ENCODE results near the gene NUP37. TPM values are rescaled to one million over a fixed set of nuclear protein-coding genes. Genes with fewer than 3 reads are reported as not detected.

The NUP37 gene
- total RNA-seq, 4 donors from 2014 or later = 10.8 to 19.9 (median 15.2) TPM

DNA sequence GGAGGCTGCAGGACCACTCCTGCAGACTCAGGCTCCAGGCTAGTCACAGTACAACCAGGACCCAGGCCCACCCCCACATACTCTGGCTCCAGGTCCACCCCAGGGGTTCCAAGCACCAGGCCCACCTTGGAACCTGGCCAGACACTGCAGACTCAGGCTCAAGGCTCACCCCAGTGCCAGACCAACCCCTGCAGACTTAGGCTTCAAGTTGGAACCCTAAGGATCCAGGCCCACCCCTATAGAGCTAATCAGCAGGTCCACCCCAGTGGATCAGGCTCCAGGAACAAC is 66.9 kb downstream of the NUP37 start:
- Histone ChIP-seq H3K27ac (no peak overlapping the region), H3K36me3 (peaks cover 0 to 92% (median 6%) of the 10 kb centered on the region in 3 donors), H3K4me1 (no peaks in the 10 kb centered on the region), H3K27me3 (no peaks in the 10 kb centered on the region), H3K9me3 (no peaks in the 10 kb centered on the region), H3K4me3 (no peak overlapping the region)
- DNase-seq (ENCODE audit: low spot score in 2 of 2) = no peak
- TF ChIP-seq POLR2A (IDR thresholded peaks at IDR 0.05) (no peak), EP300 (IDR thresholded peaks at IDR 0.05) (no peak)
- TF ChIP-seq, protein P1, sequence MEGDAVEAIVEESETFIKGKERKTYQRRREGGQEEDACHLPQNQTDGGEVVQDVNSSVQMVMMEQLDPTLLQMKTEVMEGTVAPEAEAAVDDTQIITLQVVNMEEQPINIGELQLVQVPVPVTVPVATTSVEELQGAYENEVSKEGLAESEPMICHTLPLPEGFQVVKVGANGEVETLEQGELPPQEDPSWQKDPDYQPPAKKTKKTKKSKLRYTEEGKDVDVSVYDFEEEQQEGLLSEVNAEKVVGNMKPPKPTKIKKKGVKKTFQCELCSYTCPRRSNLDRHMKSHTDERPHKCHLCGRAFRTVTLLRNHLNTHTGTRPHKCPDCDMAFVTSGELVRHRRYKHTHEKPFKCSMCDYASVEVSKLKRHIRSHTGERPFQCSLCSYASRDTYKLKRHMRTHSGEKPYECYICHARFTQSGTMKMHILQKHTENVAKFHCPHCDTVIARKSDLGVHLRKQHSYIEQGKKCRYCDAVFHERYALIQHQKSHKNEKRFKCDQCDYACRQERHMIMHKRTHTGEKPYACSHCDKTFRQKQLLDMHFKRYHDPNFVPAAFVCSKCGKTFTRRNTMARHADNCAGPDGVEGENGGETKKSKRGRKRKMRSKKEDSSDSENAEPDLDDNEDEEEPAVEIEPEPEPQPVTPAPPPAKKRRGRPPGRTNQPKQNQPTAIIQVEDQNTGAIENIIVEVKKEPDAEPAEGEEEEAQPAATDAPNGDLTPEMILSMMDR (IDR thresholded peaks at IDR 0.05) = no peak

DNA sequence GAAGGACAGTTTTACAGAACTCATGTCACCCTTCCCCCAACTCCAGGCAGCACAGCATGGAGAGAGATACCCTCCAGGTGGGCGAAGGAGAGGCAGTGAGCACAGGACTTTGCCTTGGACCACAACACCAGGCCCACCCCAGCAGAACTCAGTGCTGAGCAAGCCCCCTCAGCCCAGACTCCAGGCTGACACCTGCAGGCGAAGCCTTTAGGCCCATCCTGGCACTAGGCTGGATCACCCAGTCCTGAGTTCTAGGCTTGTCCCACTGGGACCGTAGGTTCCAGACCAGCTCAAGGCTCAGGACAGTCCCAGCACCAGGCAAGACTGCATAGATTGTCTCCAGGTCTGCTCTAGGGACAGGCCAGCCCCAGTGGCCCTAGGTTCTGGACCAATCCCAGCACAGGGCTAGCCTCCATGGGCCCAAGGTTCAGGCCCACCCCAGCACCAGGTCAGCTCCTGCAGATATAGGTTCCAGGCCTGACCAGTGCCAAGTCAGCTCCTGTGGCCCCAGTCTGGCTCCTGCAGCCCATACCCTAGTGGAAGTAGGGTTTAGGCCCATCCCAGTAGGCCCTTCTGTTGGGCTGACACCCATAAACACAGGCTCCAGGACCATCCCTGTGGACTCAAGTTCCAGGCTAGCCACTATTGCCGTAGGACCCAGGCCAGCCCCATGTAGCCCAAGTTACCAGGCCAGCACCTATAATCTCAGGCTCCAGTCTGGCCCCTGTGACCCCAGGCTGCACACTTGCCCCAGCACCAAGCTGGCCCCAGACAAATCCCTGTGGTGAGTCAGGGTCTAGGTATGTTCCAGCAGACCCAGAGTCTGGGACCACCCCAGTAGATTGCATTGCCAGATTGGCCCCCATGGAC is 67.5 kb downstream of the NUP37 start:
- Histone ChIP-seq H3K27me3 (no peaks in the 10 kb centered on the region), H3K4me1 (no peaks in the 10 kb centered on the region), H3K27ac (no peak overlapping the region), H3K9me3 (no peaks in the 10 kb centered on the region), H3K36me3 (peaks cover 0 to 98% (median 6%) of the 10 kb centered on the region in 3 donors), H3K4me3 (no peak overlapping the region)
- no peak for DNase-seq (ENCODE audit: low spot score in 2 of 2)
- TF ChIP-seq EP300 (IDR thresholded peaks at IDR 0.05) (no peak), POLR2A (IDR thresholded peaks at IDR 0.05) (no peak)
- TF ChIP-seq, protein P1 (IDR thresholded peaks at IDR 0.05) = no peak
- WGBS, 2 donors = 97 to 100% methylated on average over 2 to 3 of the region's 4 CpGs

DNA sequence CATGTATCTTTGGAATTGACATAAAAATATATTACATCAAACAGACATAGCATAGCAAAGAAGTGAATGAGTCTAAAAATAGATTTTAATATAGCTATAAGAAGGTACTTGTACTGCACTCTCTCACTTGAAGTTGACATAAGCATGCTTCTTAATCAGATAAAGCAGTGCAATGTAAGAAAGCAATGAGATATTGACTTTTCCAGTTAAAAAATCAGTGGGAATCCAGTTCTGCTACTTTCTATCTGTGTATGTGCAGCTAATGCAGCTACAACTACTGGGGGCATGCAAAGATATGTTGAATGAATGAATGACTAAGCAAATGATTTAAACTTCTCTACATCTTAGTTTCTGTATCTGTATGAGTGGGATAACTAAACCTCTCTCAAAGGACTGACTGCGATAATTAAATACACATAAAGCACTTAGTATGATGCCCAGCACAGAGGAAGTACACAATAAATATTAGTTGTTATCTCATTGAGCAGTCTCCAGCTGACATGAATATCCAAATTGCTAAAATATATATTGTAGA is 68.4 kb downstream of the NUP37 start:
- no peaks in the 10 kb centered on the region for H3K27me3 ChIP-seq
- H3K36me3 ChIP-seq = peaks cover 0 to 95% (median 6%) of the 10 kb centered on the region in 3 donors
- H3K27ac ChIP-seq = no peak overlapping the region
- no peak for TF ChIP-seq EP300 (IDR thresholded peaks at IDR 0.05)
- TF ChIP-seq, protein P1 (IDR thresholded peaks at IDR 0.05) = no peak
- no peak for TF ChIP-seq POLR2A (IDR thresholded peaks at IDR 0.05)
- no peak overlapping the region for H3K4me3 ChIP-seq
- 94 to 100% methylated on average over 1 of the region's 1 CpG for WGBS, 2 donors
- DNase-seq (ENCODE audit: low spot score in 2 of 2) = no peak
- H3K9me3 ChIP-seq = no peaks in the 10 kb centered on the region
- no peaks in the 10 kb centered on the region for H3K4me1 ChIP-seq

DNA sequence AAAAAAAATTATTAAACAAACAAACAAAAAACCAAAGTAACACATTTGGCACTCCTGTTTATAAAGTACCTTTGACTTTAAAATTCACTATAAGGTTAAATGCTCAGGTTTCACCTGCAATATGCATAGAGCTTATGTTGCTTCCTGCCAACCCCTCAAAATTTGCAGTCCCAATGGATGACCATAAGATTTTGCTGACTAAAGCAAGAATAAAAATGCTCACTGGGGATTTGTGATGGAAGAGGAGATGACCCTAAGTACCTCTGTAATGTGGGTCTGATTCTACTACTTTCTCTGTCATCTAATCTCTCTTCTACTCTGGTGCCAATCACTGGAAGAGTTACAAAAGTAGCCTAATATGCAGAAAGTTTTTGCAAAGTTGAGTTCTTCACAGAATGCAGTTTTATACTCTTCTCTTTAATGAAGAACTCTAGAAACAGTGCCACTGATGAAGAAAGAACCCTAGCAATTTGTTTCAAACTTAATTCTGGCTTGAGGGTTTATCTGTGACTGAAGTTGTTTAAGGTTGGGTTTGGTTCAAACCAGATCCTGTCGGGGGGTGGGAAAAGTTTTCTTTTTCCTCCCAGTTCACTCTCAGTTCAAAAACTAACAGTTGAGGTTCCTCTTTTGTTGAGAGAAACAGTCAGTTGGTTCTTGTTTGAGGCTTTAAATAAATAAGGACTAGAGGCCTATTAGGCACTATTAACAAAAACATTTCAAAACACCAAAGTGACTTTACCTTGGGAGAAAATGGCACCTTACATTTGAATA is 69.1 kb downstream of the NUP37 start:
- no peak overlapping the region for H3K27ac ChIP-seq
- no peak for DNase-seq (ENCODE audit: low spot score in 2 of 2)
- no peak overlapping the region for H3K4me3 ChIP-seq
- no peaks in the 10 kb centered on the region for H3K27me3 ChIP-seq
- WGBS, 2 donors = 68 to 78% methylated on average over 1 of the region's 1 CpG
- H3K9me3 ChIP-seq = no peaks in the 10 kb centered on the region
- H3K4me1 ChIP-seq = no peaks in the 10 kb centered on the region
- TF ChIP-seq POLR2A (IDR thresholded peaks at IDR 0.05) (no peak), EP300 (IDR thresholded peaks at IDR 0.05) (no peak)
- TF ChIP-seq, protein P1 (IDR thresholded peaks at IDR 0.05) = no peak
- peaks cover 0 to 95% (median 6%) of the 10 kb centered on the region in 3 donors for H3K36me3 ChIP-seq

DNA sequence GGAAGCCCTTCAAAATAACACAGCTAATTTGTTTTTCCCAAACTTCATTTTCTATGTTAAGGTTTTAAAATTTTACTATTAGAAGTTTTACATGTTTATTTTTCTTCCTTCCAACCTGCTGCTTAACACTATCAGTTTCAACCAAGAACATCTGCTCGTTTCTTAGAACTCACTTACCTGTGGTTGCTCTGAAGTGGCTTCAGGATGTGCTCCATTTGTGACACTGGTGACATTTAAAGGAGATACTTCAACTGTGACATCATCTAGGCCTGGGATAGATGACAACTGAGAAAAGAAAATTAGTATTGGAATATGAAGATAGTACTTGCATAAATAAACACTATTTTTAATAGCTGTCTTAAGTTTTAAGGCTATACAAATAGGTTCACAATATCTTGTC is 76.0 kb downstream of the NUP37 start:
- 91% methylated on average over 1 of the region's 1 CpG for WGBS, 2 donors
- Histone ChIP-seq H3K4me1 (no peaks in the 10 kb centered on the region), H3K9me3 (no peaks in the 10 kb centered on the region), H3K27ac (no peak overlapping the region), H3K36me3 (peaks cover 0 to 72% (median 3%) of the 10 kb centered on the region in 3 donors), H3K27me3 (no peaks in the 10 kb centered on the region), H3K4me3 (no peak overlapping the region)
- DNase-seq (ENCODE audit: low spot score in 2 of 2) = no peak
- TF ChIP-seq, protein P1 (IDR thresholded peaks at IDR 0.05) = no peak
- TF ChIP-seq EP300 (IDR thresholded peaks at IDR 0.05) = no peak
- TF ChIP-seq POLR2A (IDR thresholded peaks at IDR 0.05) = no peak

Measured in tibial nerve (tissue), 4 donors.